SK-N-SH (cell line): Measurements from ENCODE around the gene ADGRA1. TPM values are rescaled to one million over a fixed set of nuclear protein-coding genes. Genes with fewer than 3 reads are reported as not detected.

Experiments
- CTCF ChIA-PET: fragments of 300-600, 350-600 bp; formaldehyde crosslinking; extraction: SDS; loops from one replicate; lab custom pipeline; 2021; lab: Yijun Ruan, JAX
- POLR2A ChIA-PET: fragments of 350-600 bp; sonication (Branson Sonifier 250); formaldehyde crosslinking; extraction: SDS; loops from one replicate; lab custom pipeline; 2020; ENCODE audit warnings: antibody characterized with exemption, inconsistent platforms; lab: Yijun Ruan, JAX
- DNase-seq: peaks from one replicate; pipeline ENCODE4 v3.0.0; 2012
- H2AFZ ChIP-seq: fragments of 200-600 bp; sonication (generic); 2 replicates; pipeline ENCODE4 v1.8.1; 2016; ENCODE audit warnings: antibody characterized with exemption, mild to moderate bottlenecking, low read depth
- H3F3A ChIP-seq: fragments of 200-600 bp; sonication (generic); replicated peaks from 2 replicates; pipeline ENCODE3; 2016; ENCODE audit warnings: antibody characterized with exemption, mild to moderate bottlenecking; ENCODE audit not compliant: insufficient read depth
- H3K27ac ChIP-seq, 2 experiments: fragments of 200-500 bp in 1 of 2; fragments of 200-600 bp in 1 of 2; sonication (Bioruptor generic) in 1 of 2; sonication (generic), shearing (Covaris generic) in 1 of 2; 2 replicates each; pipeline versions ENCODE4 v1.5.1 to v1.6.1; 2014 to 2016; ENCODE audit warnings: low read depth in 2 of 2, inconsistent platforms in 1 of 2, low read length in 1 of 2, mild to moderate bottlenecking in 1 of 2, mixed read lengths in 1 of 2
- H3K27me3 ChIP-seq: fragments of 200-600 bp; sonication (generic), shearing (Covaris generic); 2 replicates; pipeline ENCODE4 v1.6.1; 2016; ENCODE audit warnings: mixed run types; ENCODE audit not compliant: insufficient read depth
- H3K36me3 ChIP-seq, 2 experiments: fragments of 200-500 bp in 1 of 2; fragments of 200-600 bp in 1 of 2; sonication (Bioruptor generic) in 1 of 2; sonication (generic) in 1 of 2; replicated peaks in 1 of 2; 2 replicates each; pipeline versions ENCODE3 to v1.5.1; 2014 to 2016; ENCODE audit warnings: low read length in 1 of 2, mild to moderate bottlenecking in 1 of 2; ENCODE audit not compliant: insufficient read depth in 2 of 2, control insufficient read depth in 1 of 2
- H3K4me1 ChIP-seq, 2 experiments: fragments of 200-500 bp in 1 of 2; fragments of 200-600 bp in 1 of 2; sonication (Bioruptor generic) in 1 of 2; sonication (generic), shearing (Covaris generic) in 1 of 2; 2 replicates each; pipeline versions ENCODE4 v1.5.1 to v1.6.1; 2014 to 2016; ENCODE audit warnings: low read depth in 1 of 2, low read length in 1 of 2, mixed run types in 1 of 2; ENCODE audit not compliant: insufficient read depth in 2 of 2, control insufficient read depth in 1 of 2
- H3K4me2 ChIP-seq: fragments of 200-600 bp; sonication (generic), shearing (Covaris generic); 2 replicates; pipeline ENCODE4 v1.6.1; 2017; ENCODE audit warnings: mixed run types
- H3K4me3 ChIP-seq, 2 experiments: fragments of 200-500 bp in 1 of 2; fragments of 200-600 bp in 1 of 2; sonication (Bioruptor generic) in 1 of 2; sonication (generic), shearing (Covaris generic) in 1 of 2; 2 replicates each; pipeline versions ENCODE4 v1.5.1 to v1.8.1; 2014 to 2016; ENCODE audit warnings: low read depth in 2 of 2, inconsistent platforms in 1 of 2, low read length in 1 of 2, mild to moderate bottlenecking in 1 of 2, mixed read lengths in 1 of 2, moderate library complexity in 1 of 2
- H3K79me2 ChIP-seq: fragments of 200-600 bp; sonication (generic); 2 replicates; pipeline ENCODE4 v1.8.1; 2017; ENCODE audit warnings: mild to moderate bottlenecking; ENCODE audit not compliant: insufficient read depth
- H3K9ac ChIP-seq: fragments of 200-600 bp; sonication (generic); 2 replicates; pipeline ENCODE4 v1.6.1; 2017; ENCODE audit warnings: mixed run types
- H3K9me2 ChIP-seq: fragments of 200-600 bp; sonication (generic); 2 replicates; pipeline ENCODE4 v1.6.1; 2017; ENCODE audit warnings: mixed run types
- H3K9me3 ChIP-seq: fragments of 200-600 bp; sonication (generic); 2 replicates; pipeline ENCODE4 v1.6.1; 2017; ENCODE audit warnings: mixed run types, mild to moderate bottlenecking, moderate library complexity
- H4K20me1 ChIP-seq: fragments of 200-600 bp; sonication (generic); 2 replicates; pipeline ENCODE4 v1.6.1; 2017; ENCODE audit warnings: mild to moderate bottlenecking, mixed run types; ENCODE audit not compliant: insufficient read depth
- ELF1 ChIP-seq: IDR thresholded peaks from 2 replicates; pipeline ENCODE4 v1.4.0; 2012
- EP300 ChIP-seq, 2 experiments: IDR thresholded peaks; 2 replicates each; pipeline versions ENCODE4 v1.4.0 to v1.6.1; 2012; ENCODE audit warnings: borderline replicate concordance in 1 of 2, low read depth in 1 of 2, low read length in 1 of 2
- FOSL2 ChIP-seq: IDR thresholded peaks from 2 replicates; pipeline ENCODE4 v1.4.0; 2012; ENCODE audit warnings: low read depth, mild to moderate bottlenecking, moderate library complexity, borderline replicate concordance
- FOXM1 ChIP-seq: IDR thresholded peaks from 2 replicates; pipeline ENCODE4 v1.4.0; 2012; ENCODE audit warnings: low read depth, mild to moderate bottlenecking
- GABPA ChIP-seq: IDR thresholded peaks from 2 replicates; pipeline ENCODE4 v1.4.0; 2012; ENCODE audit warnings: low read depth, mild to moderate bottlenecking
- POLR2AphosphoS5 ChIP-seq: IDR thresholded peaks from 2 replicates; pipeline ENCODE4 v1.6.1; 2012; ENCODE audit warnings: low read depth, low read length
- RCOR1 ChIP-seq: fragments of 150-350 bp; IDR thresholded peaks from 2 replicates; pipeline ENCODE4 v1.6.1; 2017; ENCODE audit warnings: antibody characterized with exemption, low read length
- RFX5 ChIP-seq: IDR thresholded peaks from 2 replicates; pipeline ENCODE4 v1.6.1; 2012; ENCODE audit warnings: mild to moderate bottlenecking, improper control_type of control experiment, low read length
- RXRA ChIP-seq: IDR thresholded peaks from 2 replicates; pipeline ENCODE4 v1.4.0; 2012; ENCODE audit warnings: low read depth, mild to moderate bottlenecking, borderline replicate concordance
- TCF12 ChIP-seq: IDR thresholded peaks from 2 replicates; pipeline ENCODE4 v1.4.0; 2012
- TEAD4 ChIP-seq: IDR thresholded peaks from 2 replicates; pipeline ENCODE4 v1.4.0; 2012; ENCODE audit warnings: mild to moderate bottlenecking, borderline replicate concordance; ENCODE audit not compliant: insufficient read depth
- YY1 ChIP-seq: IDR thresholded peaks from 2 replicates; pipeline ENCODE4 v1.4.0; 2012; ENCODE audit warnings: low read depth, mild to moderate bottlenecking
- WGBS: methylation state at CpG from one replicate; pipeline ENCODE4 v1.1.6; 2017; ENCODE audit warnings: low lambda C conversion rate; 5-methylcytosine and 5-hydroxymethylcytosine counted together
- polyA plus RNA-seq, 3 experiments: library from polyadenylated mRNA; depleted of rRNA; stranded (reverse); fragments of >200 nt; gene quantifications; 2 replicates each; pipeline ENCODE4 v1.2.3, GENCODE V29; 2012
- TF ChIP-seq, protein P1 (sequence below): fragments of 150-350 bp; IDR thresholded peaks from 2 replicates; pipeline ENCODE4 v1.6.1; 2016; ENCODE audit warnings: mild to moderate bottlenecking, low read depth, low read length
- TF ChIP-seq, protein P2 (sequence below): IDR thresholded peaks from 2 replicates; pipeline ENCODE4; 2012
- TF ChIP-seq, protein P3 (sequence below): fragments of 150-350 bp; IDR thresholded peaks from 2 replicates; pipeline ENCODE4 v1.6.1; 2017; ENCODE audit warnings: antibody characterized with exemption, low read length, low read depth, borderline replicate concordance
- TF ChIP-seq, protein P4 (sequence below): IDR thresholded peaks from 2 replicates; pipeline ENCODE4 v1.4.0; 2012; ENCODE audit warnings: low read depth, borderline replicate concordance
- TF ChIP-seq, protein P5 (sequence below): IDR thresholded peaks from 2 replicates; pipeline ENCODE4 v1.6.1; 2012; ENCODE audit warnings: mild to moderate bottlenecking, low read depth, low read length, moderate library complexity
- TF ChIP-seq, protein P6 (sequence below): fragments of 200-600 bp; sonication (generic); IDR thresholded peaks from 2 replicates; pipeline ENCODE4 v1.6.1; 2017; ENCODE audit warnings: antibody characterized with exemption, mild to moderate bottlenecking, moderate library complexity
- TF ChIP-seq, protein P7 (sequence below): IDR thresholded peaks from 2 replicates; pipeline ENCODE4 v1.4.0; 2012; ENCODE audit warnings: low read depth
- TF ChIP-seq, protein P8 (sequence below): IDR thresholded peaks from 2 replicates; pipeline ENCODE4 v1.4.0; 2012; ENCODE audit warnings: low read depth, borderline replicate concordance

Gene ADGRA1
- polyA plus RNA-seq, 1 of the 3 experiments (the other 2 are of a cell fraction) = not detected

DNA sequence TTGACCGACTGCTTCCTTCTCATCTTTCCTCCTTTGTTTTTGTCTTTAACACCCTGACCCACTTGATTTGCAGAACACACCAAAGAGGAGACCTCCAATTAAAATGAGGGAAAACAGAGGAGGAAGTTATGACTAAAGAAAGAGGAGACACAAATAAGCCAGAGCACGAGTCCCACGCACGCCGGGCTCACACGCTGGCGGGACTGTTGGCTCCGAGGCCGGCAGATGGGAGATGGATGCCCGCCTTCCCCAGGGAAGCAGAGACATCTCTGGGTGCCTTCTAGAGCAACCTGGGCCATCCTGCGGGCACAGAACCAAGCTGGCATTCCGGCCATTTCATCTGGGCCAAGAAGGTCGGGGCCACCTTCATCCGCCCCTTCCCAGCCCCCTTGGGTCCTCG is 5.6 kb downstream of the ADGRA1 start:
- CTCF ChIA-PET = no interaction called here
- WGBS = 60% methylated on average over 11 of the region's 15 CpGs

More for the DNA sequence above, 5.6 kb downstream of the ADGRA1 start:
- Histone ChIP-seq H3K9ac (no peak overlapping the region), H3K9me3 (no peaks in the 10 kb centered on the region), H3K79me2 (no peaks in the 10 kb centered on the region), H3K4me2 (no peak overlapping the region), H3K27me3 (peaks cover 10% of the 10 kb centered on the region), H3F3A (no peaks in the 10 kb centered on the region), H4K20me1 (no peaks in the 10 kb centered on the region), H2AFZ (no peak overlapping the region), H3K36me3 (no peaks in the 10 kb centered on the region), H3K4me3 (no peak overlapping the region), H3K9me2 (no peaks in the 10 kb centered on the region), H3K27ac (no peak overlapping the region), H3K4me1 (no peaks in the 10 kb centered on the region)
- no peak for DNase-seq
- TF ChIP-seq, protein P1, sequence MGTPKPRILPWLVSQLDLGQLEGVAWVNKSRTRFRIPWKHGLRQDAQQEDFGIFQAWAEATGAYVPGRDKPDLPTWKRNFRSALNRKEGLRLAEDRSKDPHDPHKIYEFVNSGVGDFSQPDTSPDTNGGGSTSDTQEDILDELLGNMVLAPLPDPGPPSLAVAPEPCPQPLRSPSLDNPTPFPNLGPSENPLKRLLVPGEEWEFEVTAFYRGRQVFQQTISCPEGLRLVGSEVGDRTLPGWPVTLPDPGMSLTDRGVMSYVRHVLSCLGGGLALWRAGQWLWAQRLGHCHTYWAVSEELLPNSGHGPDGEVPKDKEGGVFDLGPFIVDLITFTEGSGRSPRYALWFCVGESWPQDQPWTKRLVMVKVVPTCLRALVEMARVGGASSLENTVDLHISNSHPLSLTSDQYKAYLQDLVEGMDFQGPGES = no peak
- TF ChIP-seq TEAD4 (no peak), TCF12 (no peak), YY1 (no peak), FOXM1 (no peak), EP300 (IDR thresholded peaks at IDR 0.05; ENCODE audit: borderline replicate concordance in 1 of 2, low read depth in 1 of 2, low read length in 1 of 2) (no peak), RXRA (no peak), ELF1 (no peak), RCOR1 (no peak), RFX5 (no peak), POLR2AphosphoS5 (no peak), FOSL2 (no peak), GABPA (no peak)
- TF ChIP-seq, protein P2, sequence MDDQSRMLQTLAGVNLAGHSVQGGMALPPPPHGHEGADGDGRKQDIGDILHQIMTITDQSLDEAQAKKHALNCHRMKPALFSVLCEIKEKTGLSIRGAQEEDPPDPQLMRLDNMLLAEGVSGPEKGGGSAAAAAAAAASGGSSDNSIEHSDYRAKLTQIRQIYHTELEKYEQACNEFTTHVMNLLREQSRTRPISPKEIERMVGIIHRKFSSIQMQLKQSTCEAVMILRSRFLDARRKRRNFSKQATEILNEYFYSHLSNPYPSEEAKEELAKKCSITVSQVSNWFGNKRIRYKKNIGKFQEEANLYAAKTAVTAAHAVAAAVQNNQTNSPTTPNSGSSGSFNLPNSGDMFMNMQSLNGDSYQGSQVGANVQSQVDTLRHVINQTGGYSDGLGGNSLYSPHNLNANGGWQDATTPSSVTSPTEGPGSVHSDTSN = no peak
- TF ChIP-seq, protein P3, sequence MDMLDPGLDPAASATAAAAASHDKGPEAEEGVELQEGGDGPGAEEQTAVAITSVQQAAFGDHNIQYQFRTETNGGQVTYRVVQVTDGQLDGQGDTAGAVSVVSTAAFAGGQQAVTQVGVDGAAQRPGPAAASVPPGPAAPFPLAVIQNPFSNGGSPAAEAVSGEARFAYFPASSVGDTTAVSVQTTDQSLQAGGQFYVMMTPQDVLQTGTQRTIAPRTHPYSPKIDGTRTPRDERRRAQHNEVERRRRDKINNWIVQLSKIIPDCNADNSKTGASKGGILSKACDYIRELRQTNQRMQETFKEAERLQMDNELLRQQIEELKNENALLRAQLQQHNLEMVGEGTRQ = no peak
- TF ChIP-seq, protein P4, sequence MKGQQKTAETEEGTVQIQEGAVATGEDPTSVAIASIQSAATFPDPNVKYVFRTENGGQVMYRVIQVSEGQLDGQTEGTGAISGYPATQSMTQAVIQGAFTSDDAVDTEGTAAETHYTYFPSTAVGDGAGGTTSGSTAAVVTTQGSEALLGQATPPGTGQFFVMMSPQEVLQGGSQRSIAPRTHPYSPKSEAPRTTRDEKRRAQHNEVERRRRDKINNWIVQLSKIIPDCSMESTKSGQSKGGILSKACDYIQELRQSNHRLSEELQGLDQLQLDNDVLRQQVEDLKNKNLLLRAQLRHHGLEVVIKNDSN = no peak
- TF ChIP-seq, protein P5, sequence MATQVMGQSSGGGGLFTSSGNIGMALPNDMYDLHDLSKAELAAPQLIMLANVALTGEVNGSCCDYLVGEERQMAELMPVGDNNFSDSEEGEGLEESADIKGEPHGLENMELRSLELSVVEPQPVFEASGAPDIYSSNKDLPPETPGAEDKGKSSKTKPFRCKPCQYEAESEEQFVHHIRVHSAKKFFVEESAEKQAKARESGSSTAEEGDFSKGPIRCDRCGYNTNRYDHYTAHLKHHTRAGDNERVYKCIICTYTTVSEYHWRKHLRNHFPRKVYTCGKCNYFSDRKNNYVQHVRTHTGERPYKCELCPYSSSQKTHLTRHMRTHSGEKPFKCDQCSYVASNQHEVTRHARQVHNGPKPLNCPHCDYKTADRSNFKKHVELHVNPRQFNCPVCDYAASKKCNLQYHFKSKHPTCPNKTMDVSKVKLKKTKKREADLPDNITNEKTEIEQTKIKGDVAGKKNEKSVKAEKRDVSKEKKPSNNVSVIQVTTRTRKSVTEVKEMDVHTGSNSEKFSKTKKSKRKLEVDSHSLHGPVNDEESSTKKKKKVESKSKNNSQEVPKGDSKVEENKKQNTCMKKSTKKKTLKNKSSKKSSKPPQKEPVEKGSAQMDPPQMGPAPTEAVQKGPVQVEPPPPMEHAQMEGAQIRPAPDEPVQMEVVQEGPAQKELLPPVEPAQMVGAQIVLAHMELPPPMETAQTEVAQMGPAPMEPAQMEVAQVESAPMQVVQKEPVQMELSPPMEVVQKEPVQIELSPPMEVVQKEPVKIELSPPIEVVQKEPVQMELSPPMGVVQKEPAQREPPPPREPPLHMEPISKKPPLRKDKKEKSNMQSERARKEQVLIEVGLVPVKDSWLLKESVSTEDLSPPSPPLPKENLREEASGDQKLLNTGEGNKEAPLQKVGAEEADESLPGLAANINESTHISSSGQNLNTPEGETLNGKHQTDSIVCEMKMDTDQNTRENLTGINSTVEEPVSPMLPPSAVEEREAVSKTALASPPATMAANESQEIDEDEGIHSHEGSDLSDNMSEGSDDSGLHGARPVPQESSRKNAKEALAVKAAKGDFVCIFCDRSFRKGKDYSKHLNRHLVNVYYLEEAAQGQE = no peak
- TF ChIP-seq, protein P6, sequence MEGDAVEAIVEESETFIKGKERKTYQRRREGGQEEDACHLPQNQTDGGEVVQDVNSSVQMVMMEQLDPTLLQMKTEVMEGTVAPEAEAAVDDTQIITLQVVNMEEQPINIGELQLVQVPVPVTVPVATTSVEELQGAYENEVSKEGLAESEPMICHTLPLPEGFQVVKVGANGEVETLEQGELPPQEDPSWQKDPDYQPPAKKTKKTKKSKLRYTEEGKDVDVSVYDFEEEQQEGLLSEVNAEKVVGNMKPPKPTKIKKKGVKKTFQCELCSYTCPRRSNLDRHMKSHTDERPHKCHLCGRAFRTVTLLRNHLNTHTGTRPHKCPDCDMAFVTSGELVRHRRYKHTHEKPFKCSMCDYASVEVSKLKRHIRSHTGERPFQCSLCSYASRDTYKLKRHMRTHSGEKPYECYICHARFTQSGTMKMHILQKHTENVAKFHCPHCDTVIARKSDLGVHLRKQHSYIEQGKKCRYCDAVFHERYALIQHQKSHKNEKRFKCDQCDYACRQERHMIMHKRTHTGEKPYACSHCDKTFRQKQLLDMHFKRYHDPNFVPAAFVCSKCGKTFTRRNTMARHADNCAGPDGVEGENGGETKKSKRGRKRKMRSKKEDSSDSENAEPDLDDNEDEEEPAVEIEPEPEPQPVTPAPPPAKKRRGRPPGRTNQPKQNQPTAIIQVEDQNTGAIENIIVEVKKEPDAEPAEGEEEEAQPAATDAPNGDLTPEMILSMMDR = no peak
- TF ChIP-seq, protein P7, sequence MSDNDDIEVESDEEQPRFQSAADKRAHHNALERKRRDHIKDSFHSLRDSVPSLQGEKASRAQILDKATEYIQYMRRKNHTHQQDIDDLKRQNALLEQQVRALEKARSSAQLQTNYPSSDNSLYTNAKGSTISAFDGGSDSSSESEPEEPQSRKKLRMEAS = no peak
- TF ChIP-seq, protein P8, sequence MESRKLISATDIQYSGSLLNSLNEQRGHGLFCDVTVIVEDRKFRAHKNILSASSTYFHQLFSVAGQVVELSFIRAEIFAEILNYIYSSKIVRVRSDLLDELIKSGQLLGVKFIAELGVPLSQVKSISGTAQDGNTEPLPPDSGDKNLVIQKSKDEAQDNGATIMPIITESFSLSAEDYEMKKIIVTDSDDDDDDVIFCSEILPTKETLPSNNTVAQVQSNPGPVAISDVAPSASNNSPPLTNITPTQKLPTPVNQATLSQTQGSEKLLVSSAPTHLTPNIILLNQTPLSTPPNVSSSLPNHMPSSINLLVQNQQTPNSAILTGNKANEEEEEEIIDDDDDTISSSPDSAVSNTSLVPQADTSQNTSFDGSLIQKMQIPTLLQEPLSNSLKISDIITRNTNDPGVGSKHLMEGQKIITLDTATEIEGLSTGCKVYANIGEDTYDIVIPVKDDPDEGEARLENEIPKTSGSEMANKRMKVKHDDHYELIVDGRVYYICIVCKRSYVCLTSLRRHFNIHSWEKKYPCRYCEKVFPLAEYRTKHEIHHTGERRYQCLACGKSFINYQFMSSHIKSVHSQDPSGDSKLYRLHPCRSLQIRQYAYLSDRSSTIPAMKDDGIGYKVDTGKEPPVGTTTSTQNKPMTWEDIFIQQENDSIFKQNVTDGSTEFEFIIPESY = no peak
- POLR2A ChIA-PET = no interaction called here
